GM18507 (cell line): Measurements from ENCODE around the gene ZFP36L1.

ENCODE experiments used
- DNase-seq: peaks from one replicate; pipeline ENCODE4 v3.0.0; 2011; ENCODE audit warnings: low read depth; ENCODE audit not compliant: insufficient read length; ENCODE audit errors: extremely low spot score
- FAIRE-seq: peaks from 2 replicates; lab custom pipeline; 2011; peaks lifted over from hg19 to GRCh38; lab: Jason Lieb, UNC

ZFP36L1 gene

GRCh38 chr14:68816943-68817430 is 24.1 kb upstream of the ZFP36L1 start:
- DNase-seq: no peak
- no peak for FAIRE-seq

GRCh38 chr14:68816183-68816942 is 23.5 kb upstream of the ZFP36L1 start:
- peak; percentile 79 for DNase-seq
- FAIRE-seq: peak; percentile 91

- no peak for DNase-seq
- peak; percentile 65 for FAIRE-seq
Observed at GRCh38 chr14:68815298-68816182, 22.7 kb upstream of the ZFP36L1 start.

- DNase-seq: peak; percentile 60
- FAIRE-seq: peak; percentile 96
Observed at GRCh38 chr14:68814539-68815297, 21.9 kb upstream of the ZFP36L1 start.

- DNase-seq (no peak), FAIRE-seq (peak; percentile 35)
Observed at GRCh38 chr14:68814238-68814538, 21.3 kb upstream of the ZFP36L1 start.

GRCh38 chr14:68813318-68813838 is 20.5 kb upstream of the ZFP36L1 start:
- DNase-seq: no peak
- FAIRE-seq: no peak

GRCh38 chr14:68811171-68811570 is 18.3 kb upstream of the ZFP36L1 start:
- FAIRE-seq (no peak), DNase-seq (no peak)

GRCh38 chr14:68810173-68811153 is 17.6 kb upstream of the ZFP36L1 start:
- DNase-seq: no peak
- no peak for FAIRE-seq

- no peak for DNase-seq
- no peak for FAIRE-seq
Observed at GRCh38 chr14:68809524-68809923, 16.7 kb upstream of the ZFP36L1 start.

GRCh38 chr14:68808696-68809480 is 16.0 kb upstream of the ZFP36L1 start:
- FAIRE-seq (no peak), DNase-seq (no peak)

- DNase-seq (no peak), FAIRE-seq (no peak)
Observed at GRCh38 chr14:68807987-68808386, 15.1 kb upstream of the ZFP36L1 start.

GRCh38 chr14:68807148-68807600 is 14.3 kb upstream of the ZFP36L1 start:
- DNase-seq: no peak
- FAIRE-seq: peak; percentile 62

- FAIRE-seq (peak; percentile 48), DNase-seq (no peak)
Observed at GRCh38 chr14:68806526-68807147, 13.8 kb upstream of the ZFP36L1 start.

GRCh38 chr14:68805414-68805813 is 12.5 kb upstream of the ZFP36L1 start:
- FAIRE-seq (no peak), DNase-seq (no peak)

GRCh38 chr14:68801631-68802030 is 8.8 kb upstream of the ZFP36L1 start:
- no peak for FAIRE-seq

GRCh38 chr14:68800953-68801352 is 8.1 kb upstream of the ZFP36L1 start:
- DNase-seq (no peak), FAIRE-seq (no peak)

More at GRCh38 chr14:68801631-68802030, 8.8 kb upstream of the ZFP36L1 start:
- DNase-seq: no peak

- no peak for DNase-seq
- FAIRE-seq: no peak
Observed at GRCh38 chr14:68800390-68800789, 7.5 kb upstream of the ZFP36L1 start.
